ENCODE results near the gene PPP3R1.

Gene PPP3R1

GRCh38 chr2:68252400-68253218 lies at the start of gene PPP3R1:
TSS of gene PPP3R1 (minus strand) at chr2:68252532. CDS start at chr2:68252127, 405 bp downstream.
- Histone ChIP-seq H3K4me3 (ENCODE audit: low read depth, low read length) (peak within 1 kb of the TSS; percentile 94), H3K27me3 (ENCODE audit: control insufficient read depth, insufficient read depth, low read length) (no peaks in the 10 kb centered on the region), H3K27ac (ENCODE audit: low read depth, low read length) (peak within 1 kb of the TSS; percentile 63; the same call in 1 of the 2 replicates), H3K4me1 (ENCODE audit: control insufficient read depth, insufficient read depth, low read length) (peaks cover 35% of the 10 kb centered on the region), H3K36me3 (ENCODE audit: control insufficient read depth, insufficient read depth, low read length) (peaks cover 3% of the 10 kb centered on the region; the same call in 1 of the 2 replicates), H3K9ac (ENCODE audit: low read length) (peak within 1 kb of the TSS; percentile 95), H3K9me3 (ENCODE audit: control insufficient read depth, insufficient read depth, low read depth, low read length) (no peaks in the 10 kb centered on the region)

GRCh38 chr2:68295516-68295915 lies 43.2 kb upstream of the PPP3R1 start:
- H3K4me1 ChIP-seq (ENCODE audit: control insufficient read depth, insufficient read depth, low read length) = no peaks in the 10 kb centered on the region
- no peak overlapping the region for H3K9ac ChIP-seq (ENCODE audit: low read length)
- H3K36me3 ChIP-seq (ENCODE audit: control insufficient read depth, insufficient read depth, low read length) = no peaks in the 10 kb centered on the region
- no peaks in the 10 kb centered on the region for H3K9me3 ChIP-seq (ENCODE audit: control insufficient read depth, insufficient read depth, low read depth, low read length)
- no peak overlapping the region for H3K4me3 ChIP-seq (ENCODE audit: low read depth, low read length)
- no peaks in the 10 kb centered on the region for H3K27me3 ChIP-seq (ENCODE audit: control insufficient read depth, insufficient read depth, low read length)
- no peak overlapping the region for H3K27ac ChIP-seq (ENCODE audit: low read depth, low read length)

- no peaks in the 10 kb centered on the region for H3K27me3 ChIP-seq (ENCODE audit: control insufficient read depth, insufficient read depth, low read length)
- no peak overlapping the region for H3K27ac ChIP-seq (ENCODE audit: low read depth, low read length)
- H3K9ac ChIP-seq (ENCODE audit: low read length) = no peak overlapping the region
- H3K4me3 ChIP-seq (ENCODE audit: low read depth, low read length) = no peak overlapping the region
- no peaks in the 10 kb centered on the region for H3K9me3 ChIP-seq (ENCODE audit: control insufficient read depth, insufficient read depth, low read depth, low read length)
- no peaks in the 10 kb centered on the region for H3K36me3 ChIP-seq (ENCODE audit: control insufficient read depth, insufficient read depth, low read length)
- H3K4me1 ChIP-seq (ENCODE audit: control insufficient read depth, insufficient read depth, low read length) = no peaks in the 10 kb centered on the region
Observed at GRCh38 chr2:68294913-68295312, 42.6 kb upstream of the PPP3R1 start.

- Histone ChIP-seq H3K4me1 (ENCODE audit: control insufficient read depth, insufficient read depth, low read length) (no peaks in the 10 kb centered on the region), H3K9me3 (ENCODE audit: control insufficient read depth, insufficient read depth, low read depth, low read length) (no peaks in the 10 kb centered on the region), H3K36me3 (ENCODE audit: control insufficient read depth, insufficient read depth, low read length) (no peaks in the 10 kb centered on the region), H3K9ac (ENCODE audit: low read length) (no peak overlapping the region), H3K27ac (ENCODE audit: low read depth, low read length) (no peak overlapping the region), H3K27me3 (ENCODE audit: control insufficient read depth, insufficient read depth, low read length) (no peaks in the 10 kb centered on the region), H3K4me3 (ENCODE audit: low read depth, low read length) (no peak overlapping the region)
Observed at GRCh38 chr2:68294187-68294586, 41.9 kb upstream of the PPP3R1 start.

- Histone ChIP-seq H3K9ac (ENCODE audit: low read length) (no peak overlapping the region), H3K27ac (ENCODE audit: low read depth, low read length) (no peak overlapping the region), H3K4me3 (ENCODE audit: low read depth, low read length) (no peak overlapping the region), H3K36me3 (ENCODE audit: control insufficient read depth, insufficient read depth, low read length) (no peaks in the 10 kb centered on the region), H3K27me3 (ENCODE audit: control insufficient read depth, insufficient read depth, low read length) (no peaks in the 10 kb centered on the region), H3K9me3 (ENCODE audit: control insufficient read depth, insufficient read depth, low read depth, low read length) (no peaks in the 10 kb centered on the region), H3K4me1 (ENCODE audit: control insufficient read depth, insufficient read depth, low read length) (no peaks in the 10 kb centered on the region)
Observed at GRCh38 chr2:68293755-68294154, 41.4 kb upstream of the PPP3R1 start.

- H3K27ac ChIP-seq (ENCODE audit: low read depth, low read length) = no peak overlapping the region
- no peaks in the 10 kb centered on the region for H3K36me3 ChIP-seq (ENCODE audit: control insufficient read depth, insufficient read depth, low read length)
- no peaks in the 10 kb centered on the region for H3K9me3 ChIP-seq (ENCODE audit: control insufficient read depth, insufficient read depth, low read depth, low read length)
- 0 out of 2 replicates have a peak, but pooled peaks cover 4% of the 10 kb centered on the region for H3K4me1 ChIP-seq (ENCODE audit: control insufficient read depth, insufficient read depth, low read length)
- H3K9ac ChIP-seq (ENCODE audit: low read length) = no peak overlapping the region
- H3K27me3 ChIP-seq (ENCODE audit: control insufficient read depth, insufficient read depth, low read length) = no peaks in the 10 kb centered on the region
- no peak overlapping the region for H3K4me3 ChIP-seq (ENCODE audit: low read depth, low read length)
Observed at GRCh38 chr2:68293024-68293423, 40.7 kb upstream of the PPP3R1 start.

- Histone ChIP-seq H3K36me3 (ENCODE audit: control insufficient read depth, insufficient read depth, low read length) (no peaks in the 10 kb centered on the region), H3K9me3 (ENCODE audit: control insufficient read depth, insufficient read depth, low read depth, low read length) (no peaks in the 10 kb centered on the region), H3K4me3 (ENCODE audit: low read depth, low read length) (no peak overlapping the region), H3K9ac (ENCODE audit: low read length) (no peak overlapping the region), H3K27ac (ENCODE audit: low read depth, low read length) (no peak overlapping the region), H3K4me1 (ENCODE audit: control insufficient read depth, insufficient read depth, low read length) (0 out of 2 replicates have a peak, but pooled peaks cover 4% of the 10 kb centered on the region), H3K27me3 (ENCODE audit: control insufficient read depth, insufficient read depth, low read length) (no peaks in the 10 kb centered on the region)
Observed at GRCh38 chr2:68292108-68292710, 39.9 kb upstream of the PPP3R1 start.

GRCh38 chr2:68291314-68291713 lies 39.0 kb upstream of the PPP3R1 start:
- Histone ChIP-seq H3K36me3 (ENCODE audit: control insufficient read depth, insufficient read depth, low read length) (no peaks in the 10 kb centered on the region), H3K27ac (ENCODE audit: low read depth, low read length) (no peak overlapping the region), H3K4me3 (ENCODE audit: low read depth, low read length) (no peak overlapping the region), H3K9me3 (ENCODE audit: control insufficient read depth, insufficient read depth, low read depth, low read length) (no peaks in the 10 kb centered on the region), H3K9ac (ENCODE audit: low read length) (no peak overlapping the region), H3K4me1 (ENCODE audit: control insufficient read depth, insufficient read depth, low read length) (0 out of 2 replicates have a peak, but pooled peaks cover 4% of the 10 kb centered on the region), H3K27me3 (ENCODE audit: control insufficient read depth, insufficient read depth, low read length) (no peaks in the 10 kb centered on the region)

- H3K4me3 ChIP-seq (ENCODE audit: low read depth, low read length) = no peak overlapping the region
- H3K27me3 ChIP-seq (ENCODE audit: control insufficient read depth, insufficient read depth, low read length) = no peaks in the 10 kb centered on the region
- no peak overlapping the region for H3K9ac ChIP-seq (ENCODE audit: low read length)
- H3K27ac ChIP-seq (ENCODE audit: low read depth, low read length) = no peak overlapping the region
- H3K9me3 ChIP-seq (ENCODE audit: control insufficient read depth, insufficient read depth, low read depth, low read length) = no peaks in the 10 kb centered on the region
- H3K4me1 ChIP-seq (ENCODE audit: control insufficient read depth, insufficient read depth, low read length) = 0 out of 2 replicates have a peak, but pooled peaks cover 4% of the 10 kb centered on the region
- H3K36me3 ChIP-seq (ENCODE audit: control insufficient read depth, insufficient read depth, low read length) = no peaks in the 10 kb centered on the region
Observed at GRCh38 chr2:68290901-68291300, 38.6 kb upstream of the PPP3R1 start.

GRCh38 chr2:68287580-68288441 lies 35.5 kb upstream of the PPP3R1 start:
- no peak overlapping the region for H3K27ac ChIP-seq (ENCODE audit: low read depth, low read length)
- H3K4me3 ChIP-seq (ENCODE audit: low read depth, low read length) = no peak overlapping the region
- no peaks in the 10 kb centered on the region for H3K36me3 ChIP-seq (ENCODE audit: control insufficient read depth, insufficient read depth, low read length)
- no peaks in the 10 kb centered on the region for H3K27me3 ChIP-seq (ENCODE audit: control insufficient read depth, insufficient read depth, low read length)
- 0 out of 2 replicates have a peak, but pooled peaks cover 4% of the 10 kb centered on the region for H3K4me1 ChIP-seq (ENCODE audit: control insufficient read depth, insufficient read depth, low read length)
- no peaks in the 10 kb centered on the region for H3K9me3 ChIP-seq (ENCODE audit: control insufficient read depth, insufficient read depth, low read depth, low read length)
- no peak overlapping the region for H3K9ac ChIP-seq (ENCODE audit: low read length)
